HS-27A (cell line): ENCODE data around the gene F10.
"Not testable (repeated sequence)": the region's sequence is repeated elsewhere in the genome, so short reads cannot be mapped to it uniquely, and the experiment has no call there.

Experiments
- DNase-seq: peaks from one replicate; pipeline ENCODE4 v3.0.0-alpha.2; 2012; ENCODE audit warnings: low read depth, missing footprints

Gene F10

GRCh38 chr13:113102727-113103126 is 19.9 kb upstream of the F10 start:
- DNase-seq: no peak

GRCh38 chr13:113103646-113104045 is 19.0 kb upstream of the F10 start:
- no peak for DNase-seq

- no peak for DNase-seq
Observed at GRCh38 chr13:113105032-113105920, 17.3 kb upstream of the F10 start, which contains the start of gene F7. Gene F7 (plus strand): TSS chr13:113105791. CDS start chr13:113105842, 51 bp downstream.

GRCh38 chr13:113105921-113106452 is 16.6 kb upstream of the F10 start:
- DNase-seq: no peak

GRCh38 chr13:113106711-113107351 is 15.8 kb upstream of the F10 start:
- no peak for DNase-seq

- DNase-seq: not testable (repeated sequence)
Observed at GRCh38 chr13:113108521-113108920, 14.1 kb upstream of the F10 start.

- DNase-seq: no peak
Observed at GRCh38 chr13:113109151-113110047, 13.2 kb upstream of the F10 start.

- DNase-seq: no peak
Observed at GRCh38 chr13:113110048-113110851, 12.3 kb upstream of the F10 start.

- no peak for DNase-seq
Observed at GRCh38 chr13:113110852-113111315, 11.7 kb upstream of the F10 start.

- DNase-seq: not testable (repeated sequence)
Observed at GRCh38 chr13:113111821-113112220, 10.8 kb upstream of the F10 start.

- DNase-seq: not testable (repeated sequence)
Observed at GRCh38 chr13:113112475-113112874, 10.1 kb upstream of the F10 start.

- DNase-seq: no peak
Observed at GRCh38 chr13:113112893-113113845, 9.4 kb upstream of the F10 start.

GRCh38 chr13:113113846-113114271 is 8.7 kb upstream of the F10 start:
- no peak for DNase-seq

GRCh38 chr13:113114511-113115362 is 7.9 kb upstream of the F10 start:
- DNase-seq: no peak

GRCh38 chr13:113115363-113116205 is 7.0 kb upstream of the F10 start:
- no peak for DNase-seq

- DNase-seq: no peak
Observed at GRCh38 chr13:113116206-113116800, 6.3 kb upstream of the F10 start.

- DNase-seq: no peak
Observed at GRCh38 chr13:113116871-113117271, 5.7 kb upstream of the F10 start.
